NCI-H1436 treated with DMSO at 0.1 percent for 48 hours (cell line): ENCODE measurements around the gene HCRTR1.

Experiments
- DNase-seq: peaks from one replicate; lab custom pipeline; 2025; lab: John Stamatoyannopoulos, UW

The HCRTR1 gene

DNA sequence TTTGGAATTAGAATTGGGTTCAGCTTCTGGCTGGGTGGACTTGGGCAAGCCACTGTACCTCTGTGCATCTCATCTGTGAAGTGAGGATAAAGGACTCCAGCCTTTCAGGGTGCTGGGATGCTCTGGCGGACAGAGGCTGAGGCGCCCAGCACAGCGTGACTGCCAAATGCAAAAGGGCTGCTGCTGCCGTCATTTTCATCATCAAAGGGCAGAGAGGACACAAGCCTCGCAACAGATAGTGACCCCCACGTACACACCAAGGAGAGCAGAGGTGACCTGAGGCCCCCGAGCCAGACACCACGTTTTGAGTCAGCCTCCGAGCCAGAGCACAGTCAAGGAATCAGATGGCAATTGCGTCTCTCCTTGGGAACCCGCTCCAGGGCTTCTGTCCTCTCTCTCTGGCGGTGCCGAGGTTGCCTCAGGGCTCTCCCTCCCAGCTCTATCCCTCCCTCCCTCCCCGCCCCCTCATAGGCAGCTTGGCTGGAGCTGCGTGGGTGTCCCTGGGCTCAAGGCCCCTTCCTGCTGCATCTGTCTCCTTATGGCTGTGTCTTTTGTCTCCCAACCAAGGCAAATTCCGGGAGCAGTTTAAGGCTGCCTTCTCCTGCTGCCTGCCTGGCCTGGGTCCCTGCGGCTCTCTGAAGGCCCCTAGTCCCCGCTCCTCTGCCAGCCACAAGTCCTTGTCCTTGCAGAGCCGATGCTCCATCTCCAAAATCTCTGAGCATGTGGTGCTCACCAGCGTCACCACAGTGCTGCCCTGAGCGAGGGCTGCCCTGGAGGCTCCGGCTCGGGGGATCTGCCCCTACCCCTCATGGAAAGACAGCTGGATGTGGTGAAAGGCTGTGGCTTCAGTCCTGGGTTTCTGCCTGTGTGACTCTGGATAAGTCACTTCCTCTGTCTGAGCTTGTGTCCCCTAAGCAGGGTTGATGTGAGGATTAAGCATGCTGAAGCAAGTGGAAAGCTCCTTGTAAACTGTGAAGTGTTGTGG lies 9.0 kb downstream of the HCRTR1 start:
- no peak for DNase-seq

- no peak for DNase-seq
These were observed 9.9 kb downstream of the HCRTR1 start for GRCh38 chr1:31627301-31627929.

DNA sequence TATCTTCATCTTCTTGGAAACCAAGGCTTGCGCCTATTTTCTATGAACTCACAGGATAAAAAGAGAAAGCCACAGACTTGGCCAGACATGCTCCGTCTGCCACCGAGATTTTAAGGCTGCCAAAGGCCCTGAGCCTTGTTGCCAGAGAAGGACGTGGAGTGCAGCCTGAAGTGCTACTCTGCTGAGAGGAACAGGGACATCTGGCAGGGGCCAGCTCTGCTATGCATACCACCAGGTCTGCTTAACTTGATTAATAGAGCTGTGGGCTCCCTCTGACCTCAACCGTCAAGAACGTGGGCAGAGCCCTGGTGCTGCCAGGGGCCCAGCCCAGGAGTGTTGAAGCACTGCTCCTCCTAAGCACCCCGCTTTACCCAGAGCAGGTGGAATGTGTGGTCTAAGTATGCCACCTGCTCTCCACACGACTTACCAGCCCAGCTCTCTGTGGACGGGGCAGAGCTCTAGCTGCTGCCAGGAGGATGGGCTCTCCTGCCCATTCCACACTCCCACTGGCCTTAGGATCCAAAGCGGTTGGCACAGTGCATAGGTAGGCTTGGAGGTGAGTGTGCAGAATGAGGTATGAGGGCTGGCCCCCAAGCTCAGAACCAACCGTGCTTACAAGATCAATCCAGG lies 10.6 kb downstream of the HCRTR1 start:
- DNase-seq, result no peak

- no peak for DNase-seq
These were observed 11.6 kb downstream of the HCRTR1 start for GRCh38 chr1:31628931-31629556.

DNA sequence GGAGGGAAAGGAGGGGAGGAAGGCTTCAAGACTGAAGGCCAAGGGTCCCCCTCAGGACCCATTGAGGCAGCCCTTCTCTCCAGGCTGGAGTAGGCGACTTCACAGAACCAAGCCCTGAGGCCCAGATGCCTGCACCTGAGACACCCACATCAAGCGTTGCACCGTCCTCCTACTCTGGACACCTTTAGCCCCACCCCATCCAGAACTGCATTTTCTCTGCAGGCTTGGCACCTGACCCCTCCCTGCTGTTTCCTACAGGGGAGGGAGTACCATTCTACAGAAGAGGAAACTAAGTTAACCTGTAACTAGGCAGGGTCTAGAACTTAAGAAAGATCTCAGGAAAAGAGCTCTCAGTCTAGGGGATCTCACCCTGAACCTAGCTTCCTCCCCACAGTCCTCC lies 15.2 kb downstream of the HCRTR1 start:
- DNase-seq, result no peak

DNA sequence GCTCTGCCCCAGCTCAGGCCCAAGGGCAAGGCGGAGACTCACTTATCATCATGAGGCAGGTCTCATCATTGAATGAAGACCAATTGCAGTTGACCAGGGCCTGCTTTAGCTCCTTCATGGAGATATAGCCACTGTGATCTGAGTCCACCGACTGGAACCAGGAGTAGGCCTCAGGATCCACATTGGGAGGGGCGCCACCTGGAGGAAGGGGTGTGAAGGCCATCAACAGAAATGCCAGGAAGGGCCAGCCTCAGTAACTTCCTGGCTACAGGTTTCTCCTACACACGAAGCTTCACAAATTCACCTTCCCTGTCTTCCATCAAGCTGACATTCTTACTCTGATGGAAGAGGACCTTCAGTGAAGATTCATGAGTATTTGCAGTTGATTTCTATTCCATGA lies 15.6 kb downstream of the HCRTR1 start:
- DNase-seq, result no peak

DNA sequence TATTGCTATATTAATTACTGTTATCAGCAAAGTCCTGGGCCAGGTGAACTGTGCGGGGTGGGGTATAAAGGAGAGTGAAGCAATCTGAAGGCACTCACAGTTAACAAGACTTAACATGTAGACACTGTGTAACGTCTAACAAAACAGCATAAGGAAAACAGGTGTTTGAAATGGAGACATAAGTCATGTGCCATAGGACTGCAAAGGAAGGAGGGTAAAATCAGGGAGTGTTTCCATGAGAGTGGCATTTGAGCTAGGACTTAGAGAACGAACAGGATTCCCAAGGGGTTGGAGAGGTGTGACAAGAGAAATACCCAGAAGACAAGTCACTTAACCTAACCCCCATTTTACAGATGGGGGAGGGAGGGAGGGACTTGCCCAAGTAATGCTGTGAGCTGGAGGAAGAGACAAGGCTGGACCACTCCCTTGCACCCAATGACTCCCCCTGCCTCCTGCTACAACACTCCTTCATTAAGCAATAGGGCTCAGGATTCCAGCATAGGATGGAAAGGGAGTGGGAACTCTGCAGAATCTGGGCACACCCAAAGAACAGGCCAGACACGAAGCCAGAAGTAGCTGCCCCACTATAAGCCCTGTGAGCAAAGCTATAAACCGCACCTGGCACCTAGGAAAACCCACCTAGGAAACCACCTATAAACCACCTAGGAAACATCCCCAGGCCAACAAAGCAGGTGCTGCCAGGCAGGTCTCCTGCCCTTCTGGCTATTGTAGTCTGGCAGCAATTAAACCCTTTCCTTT lies 20.6 kb downstream of the HCRTR1 start:
- DNase-seq, result no peak

GRCh38 chr1:31639543-31639942 lies 22.1 kb downstream of the HCRTR1 start:
- DNase-seq, result no peak

GRCh38 chr1:31640179-31640578 lies 22.7 kb downstream of the HCRTR1 start:
- no peak for DNase-seq

GRCh38 chr1:31640964-31641363 lies 23.5 kb downstream of the HCRTR1 start:
- no peak for DNase-seq

DNA sequence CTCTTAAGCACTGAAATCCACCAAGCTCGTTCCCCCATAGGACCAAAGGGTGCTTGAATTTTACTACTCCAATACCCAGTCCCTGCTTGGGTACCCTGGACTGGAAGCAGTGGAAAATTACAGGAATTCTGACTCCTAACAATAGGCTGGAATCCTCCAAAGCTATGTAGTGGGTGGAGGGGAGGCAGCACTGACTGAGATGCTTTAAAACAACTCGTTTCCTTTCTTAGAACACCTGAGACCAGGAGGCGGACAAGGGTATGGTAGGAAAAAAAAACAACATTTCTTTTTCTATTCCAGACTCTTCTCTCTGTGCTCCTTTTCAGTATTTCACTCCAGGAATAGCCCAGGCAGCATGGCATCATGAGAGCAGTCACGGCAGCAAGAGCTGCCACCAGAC lies 24.9 kb downstream of the HCRTR1 start:
- DNase-seq, result no peak

- no peak for DNase-seq
These were observed 25.4 kb downstream of the HCRTR1 start for GRCh38 chr1:31642897-31643296.

GRCh38 chr1:31643976-31644559 lies 26.6 kb downstream of the HCRTR1 start:
- no peak for DNase-seq

DNA sequence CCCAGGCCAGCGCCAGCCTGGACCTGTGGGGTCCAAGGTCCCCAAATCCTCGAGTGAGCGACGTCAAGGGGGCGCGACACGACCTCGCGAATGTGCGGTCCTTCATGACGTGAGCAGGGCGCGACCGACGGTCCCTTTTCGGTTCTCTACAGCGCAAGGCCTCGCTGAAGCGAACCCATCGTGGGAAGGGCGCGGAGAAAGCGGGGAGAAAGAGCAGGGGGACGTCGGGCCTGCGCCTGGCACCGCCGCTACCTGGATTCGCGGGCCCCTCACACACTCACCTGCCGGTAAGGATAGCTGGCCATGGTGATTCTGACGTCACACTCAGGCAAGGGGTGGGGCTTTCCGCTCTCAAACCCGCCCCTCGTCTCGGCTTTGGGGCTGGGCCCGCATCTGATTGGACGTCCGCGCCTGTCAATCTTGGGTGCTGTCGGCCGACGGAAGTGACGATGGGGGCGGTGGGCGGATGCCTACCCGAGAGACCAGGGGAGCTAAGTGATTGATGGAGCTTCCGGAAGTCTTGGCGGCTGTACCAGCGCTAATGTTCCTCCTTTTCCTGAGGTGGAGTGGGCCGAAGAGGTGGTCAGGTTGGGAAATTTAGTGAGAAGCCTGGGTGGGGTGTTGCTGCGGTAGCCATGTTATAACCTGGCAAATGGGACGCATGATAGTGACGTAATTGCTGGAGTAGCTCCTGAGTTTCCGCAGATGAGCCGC lies 27.2 kb downstream of the HCRTR1 start, which contains the start of gene PEF1:
Gene PEF1, minus strand, starts transcription at position 317 of the 714 bp plus-strand sequence. Its CDS starts 12 bp downstream, at position 305.
- peak; percentile 96 for DNase-seq

GRCh38 chr1:31645274-31645568 lies 27.7 kb downstream of the HCRTR1 start:
- no peak for DNase-seq

DNA sequence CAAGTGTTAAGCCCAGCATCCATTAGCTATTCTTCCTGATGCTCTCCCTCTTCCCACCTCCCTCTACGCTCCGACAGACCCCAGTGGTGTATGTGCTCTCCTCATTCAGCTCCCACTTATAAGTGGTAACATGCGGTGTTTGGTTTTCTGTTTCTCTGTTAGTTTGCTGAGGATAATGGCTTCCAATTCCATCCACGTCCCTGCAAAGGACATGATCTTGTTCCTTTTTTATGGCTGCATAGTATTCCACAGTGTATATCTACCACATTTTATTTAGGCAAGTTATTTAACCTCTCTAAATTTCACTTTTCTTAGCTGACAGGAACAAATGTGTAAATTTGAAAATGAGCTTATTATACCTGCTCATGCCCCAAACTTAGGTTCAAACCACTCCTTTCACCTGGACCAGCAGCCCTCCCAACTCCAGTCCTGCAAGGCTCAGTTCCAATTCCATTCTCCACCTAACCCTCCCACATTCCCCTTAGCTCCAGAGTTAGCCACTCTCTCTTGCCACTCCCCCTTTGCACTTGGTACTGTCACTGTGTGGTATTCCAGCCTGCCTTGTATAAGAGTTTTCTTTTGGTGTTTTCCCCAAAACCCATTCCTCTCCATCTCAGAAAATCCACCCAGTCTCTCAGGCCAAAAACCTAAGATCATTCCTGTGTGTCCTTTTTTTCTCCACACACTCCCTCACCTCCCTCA lies 28.9 kb downstream of the HCRTR1 start:
- no peak for DNase-seq

DNA sequence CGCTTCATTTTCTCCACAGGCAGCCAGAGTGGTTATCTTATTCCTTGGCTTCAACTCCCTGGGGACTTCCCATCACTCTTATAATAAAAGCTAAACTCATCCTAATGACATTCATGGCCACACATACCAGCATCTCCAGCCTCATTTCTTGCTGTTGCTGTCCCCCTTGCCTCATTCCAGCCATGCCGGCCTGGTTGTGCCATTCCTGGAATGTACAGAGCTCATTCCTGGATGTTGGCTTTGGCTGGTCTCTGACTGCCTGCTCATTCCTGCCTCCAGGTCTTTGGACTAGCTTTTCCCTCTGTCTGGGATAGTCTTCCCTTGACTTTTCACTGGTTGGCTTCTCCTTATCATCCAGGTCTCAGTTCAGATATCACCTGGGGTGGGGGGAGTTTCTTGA lies 29.6 kb downstream of the HCRTR1 start:
- DNase-seq, result no peak

DNA sequence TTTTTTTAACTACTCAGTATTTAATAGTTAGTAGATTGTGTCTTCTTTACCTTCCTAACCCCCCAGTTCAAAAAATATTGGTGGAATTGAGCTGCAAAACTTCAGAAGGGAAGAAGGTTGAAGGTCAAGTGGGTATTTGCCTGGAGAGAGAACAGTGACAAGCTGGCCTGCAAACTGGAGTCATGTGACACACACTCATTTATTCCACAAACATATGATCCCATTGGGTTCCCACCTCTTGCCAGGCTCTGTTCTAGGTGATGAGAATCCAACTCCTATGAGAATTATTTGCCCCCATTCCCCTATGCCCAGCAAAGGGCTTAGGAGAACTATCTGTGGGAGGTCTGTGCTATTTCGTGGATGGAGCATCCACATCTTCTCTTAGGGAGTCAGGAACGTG lies 30.7 kb downstream of the HCRTR1 start:
- DNase-seq, result no peak

- no peak for DNase-seq
These were observed 31.3 kb downstream of the HCRTR1 start for GRCh38 chr1:31648641-31649357.
